CD4-positive, alpha-beta T cell (primary cell): Measurements from ENCODE around the gene ATP8A2. TPM values are rescaled to one million over a fixed set of nuclear protein-coding genes. Genes with fewer than 3 reads are reported as not detected.
A peak's percentile ranks its signal among the peaks of the same experiment; 100 is the strongest.

ENCODE experiments used
- ATAC-seq: fragments of 200-7000 bp; cut with Tn5 transposase; one replicate; pipeline ENCODE4 v1.10.0; 2022; ENCODE audit warnings: mild to moderate bottlenecking; ENCODE audit not compliant: poor library complexity
- CTCF ChIA-PET: fragments of 350-600 bp; sonication (Branson Sonifier 250); formaldehyde crosslinking; loops from one replicate; lab custom pipeline; 2021; ENCODE audit warnings: antibody characterized with exemption, inconsistent platforms; lab: Charles Lee
- POLR2A ChIA-PET: fragments of 350-600 bp; sonication (Branson Sonifier 250); formaldehyde crosslinking; loops from one replicate; lab custom pipeline; 2021; ENCODE audit warnings: antibody characterized with exemption, inconsistent platforms; lab: Charles Lee
- DNase-seq, 14 experiments: peaks; one replicate each; pipeline ENCODE4 v3.0.0-alpha.2; 2013 to 2020; ENCODE audit warnings: mixed read lengths in 2 of 14
- H3K27ac ChIP-seq, 2 donors: one replicate each; pipeline versions ENCODE4 v1.5.1 to v1.7.0; 2013; ENCODE audit warnings: low read length in 2 of 2, low read depth in 1 of 2, mild to moderate bottlenecking in 1 of 2
- H3K27me3 ChIP-seq, 2 experiments: 1 replicate in 1 of 2; 2 replicates in 1 of 2; pipeline versions ENCODE4 v1.6.1 to v1.7.0; 2013; ENCODE audit warnings: low read length in 2 of 2, control low read depth in 1 of 2, mild to moderate bottlenecking in 1 of 2, moderate library complexity in 1 of 2; ENCODE audit not compliant: insufficient read depth in 2 of 2, control insufficient read depth in 1 of 2
- H3K36me3 ChIP-seq: one replicate; pipeline ENCODE4 v1.6.1; 2013; ENCODE audit warnings: low read length, control low read depth; ENCODE audit not compliant: insufficient read depth
- H3K4me1 ChIP-seq: one replicate; pipeline ENCODE4 v1.6.1; 2013; ENCODE audit warnings: low read length, control low read depth; ENCODE audit not compliant: insufficient read depth
- H3K4me3 ChIP-seq: one replicate; pipeline ENCODE4 v1.5.1; 2013; ENCODE audit warnings: mild to moderate bottlenecking, low read length, moderate library complexity
- H3K9me3 ChIP-seq, 2 experiments: 1 replicate in 1 of 2; 2 replicates in 1 of 2; pipeline versions ENCODE4 v1.6.1 to v1.7.0; 2013; ENCODE audit warnings: low read length in 2 of 2, mild to moderate bottlenecking in 2 of 2, control low read depth in 1 of 2, moderate library complexity in 1 of 2; ENCODE audit not compliant: control insufficient read depth in 1 of 2, insufficient read depth in 1 of 2
- H3K27ac Mint-ChIP-seq: one replicate; pipeline ENCODE4 v1.8.0; 2020; ENCODE audit warnings: mixed read lengths
- H3K27me3 Mint-ChIP-seq: one replicate; pipeline ENCODE4 v1.8.0; 2021; ENCODE audit warnings: mixed read lengths
- H3K36me3 Mint-ChIP-seq: one replicate; pipeline ENCODE4 v1.8.0; 2021; ENCODE audit warnings: low read depth, mixed read lengths
- H3K4me1 Mint-ChIP-seq: one replicate; pipeline ENCODE4 v1.8.0; 2021; ENCODE audit warnings: low read depth, mixed read lengths
- H3K4me3 Mint-ChIP-seq: one replicate; pipeline ENCODE4 v1.8.0; 2020; ENCODE audit warnings: mild to moderate bottlenecking, mixed read lengths
- H3K9me3 Mint-ChIP-seq: one replicate; pipeline ENCODE4 v1.8.0; 2020; ENCODE audit warnings: mixed read lengths
- CTCF ChIP-seq: fragments of 200-600 bp; IDR thresholded peaks from one replicate; pipeline ENCODE4 v1.8.0; 2022; ENCODE audit warnings: antibody characterized with exemption, mild to moderate bottlenecking
- intact Hi-C, 2 experiments: fragments of 100-400 bp; cut with DNase I in 1 of 2; cut with micrococcal nuclease in 1 of 2; formaldehyde crosslinking; loops; one replicate each; pipeline versions ENCODE4 v1.15.1 to v1.9.0; 2023 to 2025; cut with DNase I, micrococcal nuclease
- total RNA-seq, 174 experiments: library from RNA in 2 of 174; stranded (reverse) in 2 of 174; gene quantifications; one replicate each; pipeline ENCODE4 v1.2.3 and lab custom pipeline; 2021 to 2026

Gene ATP8A2
- total RNA-seq, 2 experiments from 2014 or later, result 0.22 to 0.36 TPM

- intact Hi-C loops, result loop anchor here in 1 of 2 experiments (5.0 kb wide), 1 partner anchor 73 kb away; no protein-coding TSS in a partner anchor
- H3K27ac Mint-ChIP-seq, result no peak overlapping the region
- no peak for ATAC-seq
Measured at GRCh38 chr13:26045142-26045541, 673.4 kb downstream of the ATP8A2 start.

GRCh38 chr13:26046639-26047038 is 674.9 kb downstream of the ATP8A2 start:
- H3K4me1 Mint-ChIP-seq, result peaks cover 21% of the 10 kb centered on the region
- ATAC-seq (no peak), DNase-seq (no peak)
- no peak overlapping the region for H3K4me3 Mint-ChIP-seq
- intact Hi-C loops, result loop anchor here in 1 of 2 experiments (5.0 kb wide), 1 partner anchor 74 kb away; no protein-coding TSS in a partner anchor
- H3K4me1 ChIP-seq, result peaks cover 22% of the 10 kb centered on the region
- H3K27me3 ChIP-seq, result peaks cover 21 to 25% of the 10 kb centered on the region in 2 experiments
- ChIA-PET CTCF (no interaction called here), POLR2A (no interaction called here)
- TF ChIP-seq CTCF, result no peak
- H3K36me3 Mint-ChIP-seq, result no peaks in the 10 kb centered on the region
- peaks cover 0 to 14% of the 10 kb centered on the region in 2 experiments for H3K9me3 ChIP-seq
- H3K27me3 Mint-ChIP-seq, result peaks cover 26% of the 10 kb centered on the region
- no peaks in the 10 kb centered on the region for H3K9me3 Mint-ChIP-seq
- no peaks in the 10 kb centered on the region for H3K36me3 ChIP-seq
- no peak overlapping the region for H3K27ac Mint-ChIP-seq
- no peak overlapping the region for H3K27ac ChIP-seq
- no peak overlapping the region for H3K4me3 ChIP-seq

More at GRCh38 chr13:26045142-26045541, 673.4 kb downstream of the ATP8A2 start:
- H3K36me3 ChIP-seq, result no peaks in the 10 kb centered on the region
- H3K4me3 ChIP-seq, result no peak overlapping the region
- H3K27ac ChIP-seq, result no peak overlapping the region
- H3K4me1 ChIP-seq, result peaks cover 10% of the 10 kb centered on the region
- DNase-seq, result peak in 1 of 14 experiments; percentile 23
- no peak for TF ChIP-seq CTCF
- peaks cover 27% of the 10 kb centered on the region for H3K27me3 Mint-ChIP-seq
- POLR2A ChIA-PET, result no interaction called here
- peak overlapping the region; percentile 0 for H3K4me3 Mint-ChIP-seq
- peaks cover 16% of the 10 kb centered on the region in 2 experiments for H3K27me3 ChIP-seq
- no peaks in the 10 kb centered on the region for H3K9me3 Mint-ChIP-seq
- peaks cover 0 to 8% of the 10 kb centered on the region in 2 experiments for H3K9me3 ChIP-seq
- CTCF ChIA-PET, result no interaction called here
- H3K36me3 Mint-ChIP-seq, result no peaks in the 10 kb centered on the region
- H3K4me1 Mint-ChIP-seq, result peaks cover 21% of the 10 kb centered on the region

GRCh38 chr13:26047040-26047439 is 675.3 kb downstream of the ATP8A2 start:
- Histone ChIP-seq H3K4me1 (peaks cover 22% of the 10 kb centered on the region), H3K4me3 (no peak overlapping the region), H3K9me3 (peaks cover 0 to 14% of the 10 kb centered on the region in 2 experiments), H3K36me3 (no peaks in the 10 kb centered on the region), H3K27ac (no peak overlapping the region), H3K27me3 (peaks cover 21 to 29% of the 10 kb centered on the region in 2 experiments)
- Mint-ChIP-seq H3K27me3 (peaks cover 23% of the 10 kb centered on the region), H3K36me3 (no peaks in the 10 kb centered on the region), H3K4me3 (no peak overlapping the region), H3K4me1 (peaks cover 21% of the 10 kb centered on the region), H3K9me3 (no peaks in the 10 kb centered on the region), H3K27ac (no peak overlapping the region)
- ATAC-seq (no peak), DNase-seq (no peak)
- ChIA-PET POLR2A (no interaction called here), CTCF (no interaction called here)
- intact Hi-C loops, result loop anchor here in 1 of 2 experiments (5.0 kb wide), 1 partner anchor 75 kb away; no protein-coding TSS in a partner anchor
- TF ChIP-seq CTCF, result no peak
